GM13977 (cell line): ENCODE data around the gene PTTG1IP.

Experiments
- DNase-seq: peaks from one replicate; pipeline ENCODE4 v3.0.0; 2012; ENCODE audit warnings: low spot score
- CTCF ChIP-seq: IDR thresholded peaks from 2 replicates; pipeline ENCODE4 v1.5.1; 2012; ENCODE audit warnings: mild to moderate bottlenecking, control low read depth; ENCODE audit not compliant: insufficient read depth; ENCODE audit errors: extremely low read depth, missing control alignments
- in situ Hi-C: fragments of 300-500 bp; cut with MboI; formaldehyde crosslinking; loops from one replicate; pipeline ENCODE4 v1.12.0; 2022; ENCODE audit warnings: low sequenced_read_pairs, low pct_unique_long_range_greater_than_20kb, mixed read lengths, inconsistent platforms; ENCODE audit not compliant: unreplicated experiment

The PTTG1IP gene

GRCh38 chr21:44828362-44829056 lies 45.0 kb downstream of the PTTG1IP start:
- in situ Hi-C loops, result no loop called here
- no peak for DNase-seq

DNA sequence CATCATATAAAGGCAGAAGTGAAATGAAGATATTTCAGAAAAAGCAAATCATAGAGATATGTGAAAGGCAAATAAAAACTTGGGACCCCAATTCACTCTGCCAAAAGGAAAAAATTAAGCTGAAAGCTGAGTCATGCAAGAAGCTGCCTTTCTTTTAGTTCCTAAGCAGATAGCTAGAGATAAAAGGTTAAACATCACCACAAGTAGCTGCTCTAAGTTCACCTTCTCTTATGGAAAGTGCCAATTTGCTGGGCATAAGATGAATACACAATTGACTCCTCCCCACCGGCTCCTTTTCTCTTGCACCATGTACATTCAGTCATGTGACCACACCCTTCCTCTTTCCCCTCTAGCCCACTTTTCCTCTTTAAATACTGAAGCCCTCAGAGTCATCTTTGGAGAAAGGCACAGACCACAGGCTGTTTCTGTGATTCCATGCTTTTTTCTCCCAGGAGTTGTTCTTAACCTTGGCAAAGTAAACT lies 50.3 kb downstream of the PTTG1IP start:
- no peak for TF ChIP-seq CTCF
- no peak for DNase-seq
- in situ Hi-C loops, result no loop called here

More at GRCh38 chr21:44828362-44829056, 45.0 kb downstream of the PTTG1IP start:
- TF ChIP-seq CTCF, result no peak

GRCh38 chr21:44822484-44823178 lies 50.9 kb downstream of the PTTG1IP start:
- DNase-seq, result no peak
- in situ Hi-C loops, result no loop called here

DNA sequence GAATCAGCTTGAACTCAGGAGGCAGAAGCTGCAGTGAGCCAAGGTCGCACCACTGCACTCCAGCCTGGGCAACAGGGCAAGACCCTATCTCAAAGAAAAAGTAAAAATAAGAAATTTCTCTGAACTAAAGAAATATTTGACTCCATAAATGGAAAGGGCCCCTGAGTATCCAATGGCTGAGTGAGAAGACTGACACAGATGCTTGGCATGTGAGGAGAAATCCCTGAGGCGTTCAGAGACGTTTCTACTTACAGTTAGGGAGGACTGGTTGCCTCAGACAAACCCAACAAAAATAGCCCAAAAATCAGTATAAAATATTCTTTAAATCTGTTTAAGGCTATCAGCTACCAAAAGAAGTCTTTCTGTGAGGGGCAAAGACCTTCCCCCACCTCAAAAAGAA lies 52.6 kb downstream of the PTTG1IP start:
- no peak for DNase-seq
- TF ChIP-seq CTCF, result no peak
- in situ Hi-C loops, result no loop called here

More at GRCh38 chr21:44822484-44823178, 50.9 kb downstream of the PTTG1IP start:
- TF ChIP-seq CTCF, result no peak

DNA sequence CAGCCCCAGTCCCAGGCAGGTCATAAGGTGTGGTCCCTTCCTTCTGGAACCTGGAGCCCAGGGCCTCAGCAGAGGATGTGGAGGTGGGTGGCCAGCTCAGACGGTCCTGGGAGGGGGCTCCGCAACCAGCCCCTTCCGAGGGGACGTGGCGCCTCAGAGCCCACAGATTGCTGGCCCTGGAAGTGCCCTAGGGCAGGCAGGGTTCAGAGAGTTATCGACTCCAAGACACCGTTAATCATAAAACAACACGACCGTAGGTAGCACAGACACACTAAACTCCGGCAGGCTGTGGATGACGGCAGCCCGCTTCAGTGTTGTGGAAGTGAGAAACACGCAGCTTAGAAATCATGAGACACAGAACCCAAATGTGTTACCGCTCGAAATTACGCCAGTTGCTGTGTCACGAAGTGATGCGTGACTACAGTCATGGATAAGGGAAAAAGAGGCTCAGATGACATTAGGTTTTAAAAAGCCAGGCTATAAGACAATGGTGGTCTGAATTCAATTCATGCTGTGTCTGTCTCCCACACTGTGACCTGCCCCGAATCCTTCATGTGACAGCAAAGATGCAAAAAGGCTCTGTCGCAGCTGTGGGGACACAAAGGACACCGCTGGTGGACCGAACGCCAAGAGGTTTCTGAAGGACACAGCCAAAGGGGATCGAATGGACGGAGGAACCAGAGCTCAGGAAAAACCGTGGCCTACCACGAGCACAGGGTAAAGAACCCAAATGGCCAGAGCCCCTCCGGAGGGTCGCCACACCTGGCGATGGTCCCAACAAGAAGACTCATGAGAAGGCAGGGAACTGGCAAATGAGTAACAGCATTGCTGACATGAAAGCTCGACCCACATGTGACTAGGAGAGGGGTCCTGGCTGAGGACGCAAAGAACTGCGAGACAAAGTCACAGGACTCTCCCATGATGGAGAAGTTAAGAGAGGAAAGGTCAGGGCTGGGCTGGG lies 53.9 kb downstream of the PTTG1IP start:
- no peak for TF ChIP-seq CTCF
- in situ Hi-C loops, result no loop called here
- DNase-seq, result no peak

GRCh38 chr21:44818640-44819011 lies 54.9 kb downstream of the PTTG1IP start:
- in situ Hi-C loops, result no loop called here
- no peak for TF ChIP-seq CTCF
- DNase-seq, result no peak
